C4-2B (cell line): Measurements from ENCODE around the gene KIF1B.
"Not testable (repeated sequence)": the region's sequence is repeated elsewhere in the genome, so short reads cannot be mapped to it uniquely, and the experiment has no call there.

Experiments
- H3K27ac ChIP-seq: fragments of 450-650 bp; 2 replicates; pipeline ENCODE4 v1.5.1; 2017
- ZFX ChIP-seq: fragments of 450-650 bp; IDR thresholded peaks from 2 replicates; pipeline ENCODE4 v1.6.1; 2017
- TF ChIP-seq, protein P1 (sequence below): fragments of 450-650 bp; conservative IDR thresholded peaks from 2 replicates; pipeline ENCODE4 v1.5.1; 2017; ENCODE audit warnings: mild to moderate bottlenecking

The KIF1B gene

DNA sequence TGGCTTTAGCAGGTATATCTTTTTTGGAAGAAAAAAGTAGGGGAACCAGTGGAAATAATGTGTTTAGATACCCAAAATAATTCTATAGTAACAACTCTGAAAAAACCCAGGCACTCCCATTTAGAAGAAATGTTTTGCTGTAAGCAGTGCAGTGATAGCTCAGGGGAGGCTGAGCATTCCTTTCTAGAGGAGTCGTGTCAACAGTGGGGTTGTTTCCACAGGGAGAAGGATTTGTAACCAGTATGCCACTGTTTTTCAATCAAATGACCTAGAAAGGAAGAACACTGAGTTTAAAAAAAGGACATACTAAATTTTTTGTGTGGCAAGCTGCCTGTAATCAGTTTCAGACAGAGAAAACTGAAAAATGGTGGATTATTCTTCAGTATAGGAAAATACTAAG, 190.9 kb downstream of the KIF1B start:
- no peak for TF ChIP-seq ZFX
- TF ChIP-seq, protein P1, sequence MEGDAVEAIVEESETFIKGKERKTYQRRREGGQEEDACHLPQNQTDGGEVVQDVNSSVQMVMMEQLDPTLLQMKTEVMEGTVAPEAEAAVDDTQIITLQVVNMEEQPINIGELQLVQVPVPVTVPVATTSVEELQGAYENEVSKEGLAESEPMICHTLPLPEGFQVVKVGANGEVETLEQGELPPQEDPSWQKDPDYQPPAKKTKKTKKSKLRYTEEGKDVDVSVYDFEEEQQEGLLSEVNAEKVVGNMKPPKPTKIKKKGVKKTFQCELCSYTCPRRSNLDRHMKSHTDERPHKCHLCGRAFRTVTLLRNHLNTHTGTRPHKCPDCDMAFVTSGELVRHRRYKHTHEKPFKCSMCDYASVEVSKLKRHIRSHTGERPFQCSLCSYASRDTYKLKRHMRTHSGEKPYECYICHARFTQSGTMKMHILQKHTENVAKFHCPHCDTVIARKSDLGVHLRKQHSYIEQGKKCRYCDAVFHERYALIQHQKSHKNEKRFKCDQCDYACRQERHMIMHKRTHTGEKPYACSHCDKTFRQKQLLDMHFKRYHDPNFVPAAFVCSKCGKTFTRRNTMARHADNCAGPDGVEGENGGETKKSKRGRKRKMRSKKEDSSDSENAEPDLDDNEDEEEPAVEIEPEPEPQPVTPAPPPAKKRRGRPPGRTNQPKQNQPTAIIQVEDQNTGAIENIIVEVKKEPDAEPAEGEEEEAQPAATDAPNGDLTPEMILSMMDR: no peak
- H3K27ac ChIP-seq: no peak overlapping the region

DNA sequence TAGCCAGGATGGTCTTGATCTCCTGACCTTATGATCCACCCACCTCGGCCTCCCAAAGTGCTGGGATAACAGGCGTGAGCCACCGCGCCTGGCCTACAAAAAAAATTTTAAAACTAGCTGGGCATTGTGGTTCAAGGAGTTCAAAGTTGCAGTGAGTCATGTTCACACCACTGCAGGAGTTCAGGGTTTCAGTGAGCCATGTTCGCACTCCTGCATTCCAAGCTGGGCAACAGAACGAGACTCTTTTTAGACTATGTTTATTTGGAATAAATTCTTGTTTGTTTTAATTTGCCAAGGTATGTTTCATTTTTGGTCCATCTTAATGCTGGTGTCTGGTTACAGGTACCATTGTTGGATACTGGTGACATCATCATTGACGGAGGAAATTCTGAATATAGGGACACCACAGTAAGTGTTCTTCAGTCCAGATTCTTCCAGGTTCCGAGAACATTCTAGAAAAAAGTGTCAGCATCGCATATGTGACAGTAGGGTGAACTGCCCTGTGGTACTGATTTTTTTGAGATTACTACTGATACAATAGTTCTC, 192.4 kb downstream of the KIF1B start:
- no peak overlapping the region for H3K27ac ChIP-seq
- TF ChIP-seq ZFX: no peak
- TF ChIP-seq, protein P1: no peak

DNA sequence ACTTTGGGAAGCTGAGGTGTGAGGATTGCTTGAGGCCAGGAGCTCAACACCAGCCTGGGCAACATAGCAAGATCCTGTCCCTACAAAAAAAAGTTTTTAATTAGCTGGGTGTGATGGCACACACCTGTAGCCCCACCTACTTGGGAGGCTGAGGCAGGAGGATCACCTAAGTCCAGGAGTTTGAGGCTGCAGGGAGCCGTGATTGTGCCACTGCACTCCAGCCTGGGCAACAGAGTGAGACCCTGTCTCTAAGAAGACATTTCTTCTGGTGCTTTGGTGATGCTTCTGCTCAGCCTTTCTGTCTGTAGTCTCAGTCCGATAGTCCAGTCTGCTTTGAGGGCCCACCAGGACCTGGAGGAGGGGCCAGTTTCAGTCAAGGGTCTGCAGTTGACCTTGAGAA, 196.8 kb downstream of the KIF1B start:
- H3K27ac ChIP-seq: no peak overlapping the region
- TF ChIP-seq, protein P1: no peak
- TF ChIP-seq ZFX: no peak

DNA sequence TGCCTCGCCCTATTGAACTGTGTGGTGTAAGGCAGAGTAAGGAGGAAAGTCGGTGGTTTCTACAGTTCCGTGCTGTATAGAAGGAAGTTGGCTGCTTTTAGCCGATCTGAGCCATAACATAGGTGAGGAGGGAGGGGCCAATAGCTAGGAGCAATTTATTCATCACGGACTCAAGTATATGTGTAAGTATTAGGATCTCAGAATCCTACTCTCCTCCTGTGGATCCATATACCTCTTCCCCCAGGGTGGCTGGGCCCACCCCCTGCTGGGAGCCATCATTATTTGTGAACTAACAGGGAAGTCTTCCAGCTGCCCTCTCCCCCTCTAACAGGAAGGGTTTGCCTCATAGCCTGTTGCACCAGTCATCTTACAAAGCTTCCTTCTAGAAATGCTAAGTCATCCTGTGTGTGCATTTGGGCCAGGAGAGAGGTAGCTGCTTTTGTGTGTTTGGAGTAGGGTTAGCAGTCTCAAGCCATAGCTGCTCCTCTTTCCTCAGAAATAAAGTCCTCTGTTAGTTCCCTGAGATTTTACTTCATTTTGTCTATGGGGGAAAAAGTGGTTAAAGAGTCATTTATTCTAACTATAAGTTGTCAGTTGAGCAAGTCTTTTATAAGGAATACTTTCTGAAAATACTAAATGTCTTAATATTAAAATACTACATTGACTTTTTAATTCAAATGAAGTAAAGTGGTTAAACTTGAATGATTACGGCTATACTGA, 205.0 kb downstream of the KIF1B start:
- H3K27ac ChIP-seq: peak overlapping the region; percentile 61
- TF ChIP-seq, protein P1: no peak
- TF ChIP-seq ZFX: no peak

DNA sequence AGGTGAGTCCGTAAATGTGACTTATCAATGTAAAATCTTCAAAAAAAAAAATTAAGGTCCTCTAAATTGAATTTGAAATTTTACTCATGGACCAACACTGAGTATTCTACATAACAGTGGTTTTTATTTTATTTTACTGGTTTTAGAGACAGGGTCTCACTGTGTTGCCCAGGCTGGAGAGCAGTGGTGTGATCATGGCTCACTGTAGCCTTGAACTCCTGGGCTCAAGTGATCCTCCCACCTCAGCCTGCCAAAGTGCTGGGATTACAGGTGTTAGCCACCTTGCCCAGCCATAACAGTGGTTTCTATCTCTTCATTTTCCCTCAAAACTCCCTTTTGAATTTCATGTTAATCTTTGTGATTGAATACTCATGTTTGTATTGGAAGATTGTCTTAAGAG, 205.6 kb downstream of the KIF1B start:
- H3K27ac ChIP-seq: peak overlapping the region; percentile 52

DNA sequence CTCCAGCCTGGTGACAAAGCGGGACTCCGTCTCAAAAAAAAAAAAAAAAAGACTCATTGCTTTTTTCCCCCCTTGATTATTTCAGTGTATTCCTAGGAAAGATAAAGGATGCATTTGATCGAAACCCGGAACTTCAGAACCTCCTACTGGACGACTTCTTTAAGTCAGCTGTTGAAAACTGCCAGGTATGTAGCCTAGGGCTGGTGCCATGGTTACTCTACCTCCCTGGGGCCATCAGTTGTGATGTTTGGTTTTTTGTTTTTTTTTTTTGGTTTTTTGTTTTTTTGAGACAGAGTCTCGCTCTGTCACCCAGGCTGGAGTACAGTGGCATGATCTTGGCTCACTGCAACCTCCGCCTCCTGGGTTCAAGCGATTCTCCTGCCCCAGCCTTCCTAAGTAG, 208.4 kb downstream of the KIF1B start:
- not testable (repeated sequence) for H3K27ac ChIP-seq

DNA sequence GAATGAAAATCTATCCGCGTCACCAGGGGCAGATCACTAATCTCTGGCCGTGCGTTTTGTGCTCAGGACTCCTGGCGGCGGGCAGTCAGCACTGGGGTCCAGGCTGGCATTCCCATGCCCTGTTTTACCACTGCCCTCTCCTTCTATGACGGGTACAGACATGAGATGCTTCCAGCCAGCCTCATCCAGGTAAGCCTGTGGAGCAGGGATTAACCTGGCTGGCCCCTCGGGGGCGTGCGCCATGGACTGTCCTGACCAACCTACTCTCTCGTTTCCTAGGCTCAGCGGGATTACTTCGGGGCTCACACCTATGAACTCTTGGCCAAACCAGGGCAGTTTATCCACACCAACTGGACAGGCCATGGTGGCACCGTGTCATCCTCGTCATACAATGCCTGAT, 209.0 kb downstream of the KIF1B start:
- TF ChIP-seq ZFX: no peak
- TF ChIP-seq, protein P1: no peak
- no peak overlapping the region for H3K27ac ChIP-seq

DNA sequence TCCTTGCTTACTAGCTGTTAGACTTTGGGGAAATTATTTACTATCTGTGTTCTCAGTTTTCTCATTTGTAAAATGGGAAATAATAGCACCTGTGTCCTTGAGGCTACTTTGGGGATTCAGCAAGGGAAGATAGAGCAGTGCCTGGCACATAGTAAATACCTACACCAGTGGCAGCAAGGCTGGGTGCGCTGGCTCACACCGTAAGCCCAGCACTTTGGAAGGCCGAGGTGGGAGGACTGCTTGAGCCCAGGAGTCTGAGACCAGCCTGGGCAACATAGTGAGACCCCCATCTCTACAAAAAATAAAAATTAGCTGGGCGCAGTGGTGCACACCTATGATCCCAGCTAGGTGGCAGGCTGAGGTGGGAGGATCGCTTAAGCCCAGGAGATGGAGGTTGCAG, 211.3 kb downstream of the KIF1B start:
- TF ChIP-seq ZFX: no peak
- TF ChIP-seq, protein P1: no peak
- no peak overlapping the region for H3K27ac ChIP-seq
